ENCODE data around the gene GON4L.

GON4L gene

GRCh38 chr1:155858800-155859233 lies 1.8 kb upstream of the GON4L start:
- TF ChIP-seq MAX (IDR thresholded peaks at IDR 0.05) (no peak), TAF1 (IDR thresholded peaks at IDR 0.05; ENCODE audit: low read depth) (0 out of 2 replicates have a peak, but pooled peaks have one; percentile 38), CEBPB (IDR thresholded peaks at IDR 0.05) (peak; percentile 42), TEAD4 (IDR thresholded peaks at IDR 0.05) (no peak), EGR1 (IDR thresholded peaks at IDR 0.05) (no peak), TCF12 (IDR thresholded peaks at IDR 0.05; ENCODE audit: low read depth) (no peak), RAD21 (IDR thresholded peaks at IDR 0.05; ENCODE audit: low read depth) (no peak)

- TF ChIP-seq CREB1 (IDR thresholded peaks at IDR 0.05; ENCODE audit: low read depth) (no peak), ZBTB7A (IDR thresholded peaks at IDR 0.05; ENCODE audit: low read depth) (no peak), NFIC (IDR thresholded peaks at IDR 0.05) (no peak), FOXM1 (IDR thresholded peaks at IDR 0.05; ENCODE audit: borderline replicate concordance, low read depth) (no peak), EP300 (IDR thresholded peaks at IDR 0.05; ENCODE audit: borderline replicate concordance) (no peak), MAX (IDR thresholded peaks at IDR 0.05) (no peak), REST (IDR thresholded peaks at IDR 0.05; ENCODE audit: low read depth) (no peak)
Observed at GRCh38 chr1:155856257-155856974, 598 bp downstream of the GON4L start.

- TF ChIP-seq ZBTB7A (IDR thresholded peaks at IDR 0.05; ENCODE audit: low read depth) (no peak), TAF1 (IDR thresholded peaks at IDR 0.05; ENCODE audit: low read depth) (no peak), CEBPB (IDR thresholded peaks at IDR 0.05) (no peak), CREB1 (IDR thresholded peaks at IDR 0.05; ENCODE audit: low read depth) (no peak), TEAD4 (IDR thresholded peaks at IDR 0.05) (no peak), FOXM1 (IDR thresholded peaks at IDR 0.05; ENCODE audit: borderline replicate concordance, low read depth) (no peak), TCF12 (IDR thresholded peaks at IDR 0.05; ENCODE audit: low read depth) (no peak), EGR1 (IDR thresholded peaks at IDR 0.05) (no peak), NFIC (IDR thresholded peaks at IDR 0.05) (no peak), EP300 (IDR thresholded peaks at IDR 0.05; ENCODE audit: borderline replicate concordance) (no peak), YY1 (IDR thresholded peaks at IDR 0.05; ENCODE audit: low read depth) (no peak), MAX (IDR thresholded peaks at IDR 0.05) (no peak), USF1 (IDR thresholded peaks at IDR 0.05) (no peak), RAD21 (IDR thresholded peaks at IDR 0.05; ENCODE audit: low read depth) (no peak), REST (IDR thresholded peaks at IDR 0.05; ENCODE audit: low read depth) (no peak)
Observed at GRCh38 chr1:155850345-155850744, 6.7 kb downstream of the GON4L start.

- no peak for TF ChIP-seq NFIC (IDR thresholded peaks at IDR 0.05)
- TF ChIP-seq CEBPB (IDR thresholded peaks at IDR 0.05): no peak
- no peak for TF ChIP-seq YY1 (IDR thresholded peaks at IDR 0.05; ENCODE audit: low read depth)
- no peak for TF ChIP-seq TAF1 (IDR thresholded peaks at IDR 0.05; ENCODE audit: low read depth)
- no peak for TF ChIP-seq ZBTB7A (IDR thresholded peaks at IDR 0.05; ENCODE audit: low read depth)
- TF ChIP-seq FOXM1 (IDR thresholded peaks at IDR 0.05; ENCODE audit: borderline replicate concordance, low read depth): no peak
- TF ChIP-seq CREB1 (IDR thresholded peaks at IDR 0.05; ENCODE audit: low read depth): no peak
- no peak for TF ChIP-seq EGR1 (IDR thresholded peaks at IDR 0.05)
- no peak for TF ChIP-seq TEAD4 (IDR thresholded peaks at IDR 0.05)
- TF ChIP-seq MAX (IDR thresholded peaks at IDR 0.05): no peak
- TF ChIP-seq USF1 (IDR thresholded peaks at IDR 0.05): no peak
- TF ChIP-seq RAD21 (IDR thresholded peaks at IDR 0.05; ENCODE audit: low read depth): no peak
- no peak for TF ChIP-seq EP300 (IDR thresholded peaks at IDR 0.05; ENCODE audit: borderline replicate concordance)
- no peak for TF ChIP-seq REST (IDR thresholded peaks at IDR 0.05; ENCODE audit: low read depth)
- TF ChIP-seq TCF12 (IDR thresholded peaks at IDR 0.05; ENCODE audit: low read depth): no peak
Observed at GRCh38 chr1:155847823-155848529, 9.0 kb downstream of the GON4L start.
